C4-2B (cell line): ENCODE data around the gene NPHP4.
"Not testable (repeated sequence)": the region's sequence is repeated elsewhere in the genome, so short reads cannot be mapped to it uniquely, and the experiment has no call there.

Experiments used
- H3K27ac ChIP-seq: fragments of 450-650 bp; 2 replicates; pipeline ENCODE4 v1.5.1; 2017
- ZFX ChIP-seq: fragments of 450-650 bp; IDR thresholded peaks from 2 replicates; pipeline ENCODE4 v1.6.1; 2017
- TF ChIP-seq, protein P1 (sequence below): fragments of 450-650 bp; conservative IDR thresholded peaks from 2 replicates; pipeline ENCODE4 v1.5.1; 2017; ENCODE audit warnings: mild to moderate bottlenecking

Gene NPHP4

DNA sequence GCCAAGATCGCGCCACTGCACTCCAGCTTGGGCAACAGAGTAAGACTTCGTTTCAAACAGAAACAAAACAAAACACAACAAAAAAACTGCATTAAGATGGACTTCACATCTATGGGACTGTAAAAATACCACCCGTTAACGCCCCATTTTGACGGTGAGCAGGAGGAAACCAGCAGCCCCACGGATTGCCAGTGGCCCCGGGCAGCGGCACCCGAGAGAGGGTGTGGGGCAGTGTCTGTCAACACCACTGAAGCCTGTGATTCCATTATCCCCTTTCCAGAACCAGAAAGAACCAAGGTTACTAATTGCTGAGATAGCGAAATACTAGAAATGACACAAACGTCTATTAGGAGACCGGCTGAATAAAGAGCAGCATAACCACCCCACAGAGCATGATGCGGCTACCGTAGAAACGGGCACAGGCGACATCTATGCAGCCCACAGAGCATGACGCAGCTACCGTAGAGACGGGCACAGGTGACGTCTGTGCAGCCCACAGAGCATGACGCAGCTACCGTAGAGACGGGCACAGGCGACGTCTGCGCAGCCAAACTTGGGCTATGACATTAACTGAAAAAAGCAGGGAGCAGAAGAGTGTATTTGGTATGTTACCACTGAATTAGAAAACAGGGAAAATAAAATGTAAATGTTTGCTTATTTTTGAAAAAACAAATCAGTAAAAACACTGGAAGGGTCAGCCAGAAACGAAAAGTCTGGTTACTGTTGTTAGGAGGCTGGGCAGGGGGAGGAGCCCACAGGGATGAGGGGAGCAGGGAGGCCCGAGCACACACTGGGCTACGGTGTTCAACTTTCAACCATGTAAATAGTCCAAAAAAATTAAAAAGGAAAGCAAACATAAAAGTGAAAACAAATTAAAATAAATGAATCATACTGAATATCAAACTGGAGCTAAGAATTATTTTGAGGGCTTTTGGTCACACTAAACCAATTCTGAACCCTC is 96.5 kb downstream of the NPHP4 start:
- no peak overlapping the region for H3K27ac ChIP-seq
- no peak for TF ChIP-seq ZFX
- TF ChIP-seq, protein P1, sequence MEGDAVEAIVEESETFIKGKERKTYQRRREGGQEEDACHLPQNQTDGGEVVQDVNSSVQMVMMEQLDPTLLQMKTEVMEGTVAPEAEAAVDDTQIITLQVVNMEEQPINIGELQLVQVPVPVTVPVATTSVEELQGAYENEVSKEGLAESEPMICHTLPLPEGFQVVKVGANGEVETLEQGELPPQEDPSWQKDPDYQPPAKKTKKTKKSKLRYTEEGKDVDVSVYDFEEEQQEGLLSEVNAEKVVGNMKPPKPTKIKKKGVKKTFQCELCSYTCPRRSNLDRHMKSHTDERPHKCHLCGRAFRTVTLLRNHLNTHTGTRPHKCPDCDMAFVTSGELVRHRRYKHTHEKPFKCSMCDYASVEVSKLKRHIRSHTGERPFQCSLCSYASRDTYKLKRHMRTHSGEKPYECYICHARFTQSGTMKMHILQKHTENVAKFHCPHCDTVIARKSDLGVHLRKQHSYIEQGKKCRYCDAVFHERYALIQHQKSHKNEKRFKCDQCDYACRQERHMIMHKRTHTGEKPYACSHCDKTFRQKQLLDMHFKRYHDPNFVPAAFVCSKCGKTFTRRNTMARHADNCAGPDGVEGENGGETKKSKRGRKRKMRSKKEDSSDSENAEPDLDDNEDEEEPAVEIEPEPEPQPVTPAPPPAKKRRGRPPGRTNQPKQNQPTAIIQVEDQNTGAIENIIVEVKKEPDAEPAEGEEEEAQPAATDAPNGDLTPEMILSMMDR = no peak

DNA sequence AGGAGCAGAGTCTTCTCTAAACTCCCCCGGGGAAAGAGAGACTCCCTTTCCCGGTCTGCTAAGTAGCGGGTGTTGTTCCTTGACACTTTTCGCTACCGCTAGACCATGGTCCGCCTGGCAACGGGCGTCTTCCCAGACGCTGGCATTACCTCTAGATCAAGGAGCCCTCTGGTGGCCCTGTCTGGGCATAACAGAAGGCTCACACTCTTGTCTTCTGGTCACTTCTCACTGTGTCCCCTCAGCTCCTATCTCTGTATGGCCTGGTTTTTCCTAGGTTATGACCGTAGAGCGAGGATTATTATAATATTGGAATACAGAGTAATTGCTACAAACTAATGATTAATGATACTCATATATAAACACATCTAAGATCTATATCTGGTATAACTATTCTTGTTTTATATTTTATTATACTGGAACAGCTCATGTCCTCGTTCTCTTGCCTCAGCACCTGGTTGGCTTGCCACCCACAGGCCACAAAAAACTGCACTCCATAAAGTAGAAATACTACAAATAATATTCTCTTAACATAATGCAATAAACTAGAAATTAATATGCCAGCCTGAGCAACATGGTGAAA is 98.4 kb downstream of the NPHP4 start:
- TF ChIP-seq, protein P1 = peak; percentile 72
- H3K27ac ChIP-seq = not testable (repeated sequence)

DNA sequence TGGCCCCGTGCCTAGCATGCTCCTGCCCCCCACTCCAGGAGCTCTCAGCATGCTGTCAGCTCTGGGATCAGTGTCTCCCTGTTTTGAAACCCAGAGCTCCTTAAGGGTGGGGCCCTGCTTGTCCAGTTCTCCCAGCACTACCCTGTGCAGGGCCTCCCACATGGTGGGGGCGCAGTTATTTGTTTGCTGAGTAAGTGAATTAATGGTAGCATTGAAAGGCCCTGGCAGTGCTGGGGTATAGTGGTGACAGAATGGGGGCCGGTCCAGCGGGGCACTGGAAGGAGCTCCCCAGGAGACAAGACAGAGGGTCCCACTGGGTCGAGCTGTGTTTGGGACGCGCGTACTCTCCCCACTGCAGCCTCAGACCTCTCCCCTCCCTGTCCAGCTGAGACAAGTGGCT is 99.9 kb downstream of the NPHP4 start:
- no peak overlapping the region for H3K27ac ChIP-seq

DNA sequence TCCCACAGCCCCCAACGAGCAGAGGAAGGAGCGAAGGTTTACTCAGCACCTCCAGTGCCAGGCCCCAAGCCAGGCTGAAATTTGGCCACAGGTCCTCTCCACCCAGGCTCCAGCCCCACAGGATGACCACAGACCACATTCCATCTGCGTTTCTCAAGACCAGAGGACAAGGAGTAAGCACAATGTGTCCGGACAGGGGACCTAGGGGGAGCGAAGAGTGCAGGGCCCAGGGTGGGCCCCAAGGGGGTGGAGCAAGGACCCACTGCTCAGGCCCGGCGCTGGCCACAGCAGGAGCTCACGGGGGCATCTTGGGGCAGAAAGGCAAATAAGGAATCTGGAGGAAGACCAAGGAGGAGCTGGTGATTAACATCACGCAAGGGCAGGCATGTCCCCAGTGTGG is 100.5 kb downstream of the NPHP4 start:
- no peak overlapping the region for H3K27ac ChIP-seq
- no peak for TF ChIP-seq ZFX
- TF ChIP-seq, protein P1 = no peak

More for the DNA sequence above, 99.9 kb downstream of the NPHP4 start:
- TF ChIP-seq ZFX = no peak
- TF ChIP-seq, protein P1 = no peak

DNA sequence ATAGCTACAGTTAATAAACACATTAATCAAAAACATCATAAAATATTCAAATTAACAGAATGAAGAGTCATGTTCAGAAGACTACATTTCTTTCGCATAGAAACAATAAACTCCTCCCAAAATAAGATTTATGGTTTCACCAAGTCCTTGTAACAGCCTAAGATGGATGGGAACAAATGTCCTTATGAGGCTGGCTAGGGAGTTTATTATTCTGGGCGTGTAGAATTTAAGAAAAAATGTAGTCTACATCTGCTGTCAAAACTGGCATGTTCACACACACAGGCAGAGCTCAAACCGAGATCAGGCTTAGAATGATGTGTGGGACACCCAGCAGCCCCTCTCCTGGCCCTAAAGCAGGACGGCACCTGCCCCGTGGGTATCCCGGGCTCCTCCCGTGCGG is 101.1 kb downstream of the NPHP4 start:
- TF ChIP-seq ZFX = no peak
- TF ChIP-seq, protein P1 = no peak
- H3K27ac ChIP-seq = no peak overlapping the region

DNA sequence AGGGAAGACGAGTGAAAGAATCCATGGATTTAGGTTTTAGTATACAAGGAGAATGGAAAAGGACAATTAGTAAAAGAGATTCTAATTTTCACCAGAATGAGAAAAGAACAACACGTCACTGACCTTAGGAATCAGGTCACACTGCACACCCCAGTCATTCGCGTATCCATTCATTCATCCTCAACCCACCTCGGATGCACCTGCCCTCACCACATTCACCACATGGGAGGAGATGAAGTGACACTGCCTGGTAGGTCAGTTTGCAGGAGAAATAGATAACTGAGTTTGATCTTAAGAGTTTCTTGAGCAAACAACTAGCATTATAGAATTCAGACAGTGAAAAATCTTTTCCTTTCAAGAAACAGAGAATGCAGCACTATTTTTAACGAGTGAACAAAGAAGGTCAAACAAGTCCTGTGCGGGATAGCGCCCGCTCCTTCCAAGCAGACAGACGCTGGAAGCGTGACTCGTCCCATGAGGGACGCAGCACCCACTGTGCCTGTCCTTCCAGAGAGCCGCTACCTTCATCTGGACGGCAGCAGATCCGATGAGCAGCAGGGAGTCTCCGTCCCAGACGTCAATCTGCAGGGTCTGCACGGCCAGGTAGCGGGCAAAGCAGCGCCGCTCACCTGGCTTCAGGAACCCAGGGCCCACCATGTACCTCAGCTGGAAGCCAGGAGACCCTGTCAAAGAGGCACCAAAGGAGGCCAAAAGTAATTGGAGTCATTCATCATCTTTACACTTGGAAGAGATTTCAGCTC is 101.7 kb downstream of the NPHP4 start:
- TF ChIP-seq, protein P1 = no peak
- TF ChIP-seq ZFX = no peak
- no peak overlapping the region for H3K27ac ChIP-seq
